ENCODE data around the gene GIMAP2.

DNA sequence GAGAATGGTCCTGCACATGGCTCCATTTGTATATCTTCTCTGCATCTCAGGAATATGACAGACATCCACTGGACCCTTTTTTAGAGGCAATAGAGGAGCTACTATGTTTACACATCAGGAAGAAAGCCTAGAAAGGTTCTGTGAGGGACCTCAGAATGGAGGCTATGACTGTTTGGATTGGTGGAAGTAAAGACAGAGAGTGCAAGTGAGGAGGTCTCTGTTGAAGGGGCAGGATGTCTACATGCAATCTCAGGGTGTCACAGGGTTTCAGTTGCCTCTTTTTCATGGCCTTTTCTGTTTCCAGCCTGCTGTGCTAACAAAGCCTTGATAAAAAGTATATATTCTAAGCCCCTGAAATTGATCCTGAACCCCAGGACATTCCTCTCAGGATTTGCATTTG lies 43.7 kb upstream of the GIMAP2 start:
- TF ChIP-seq NR4A1 (CRISPR knock-in tag; IDR thresholded peaks at IDR 0.05), result no peak
- no peak for TF ChIP-seq NR4A1 (tag; IDR thresholded peaks at IDR 0.05)
- TF ChIP-seq, protein P1, sequence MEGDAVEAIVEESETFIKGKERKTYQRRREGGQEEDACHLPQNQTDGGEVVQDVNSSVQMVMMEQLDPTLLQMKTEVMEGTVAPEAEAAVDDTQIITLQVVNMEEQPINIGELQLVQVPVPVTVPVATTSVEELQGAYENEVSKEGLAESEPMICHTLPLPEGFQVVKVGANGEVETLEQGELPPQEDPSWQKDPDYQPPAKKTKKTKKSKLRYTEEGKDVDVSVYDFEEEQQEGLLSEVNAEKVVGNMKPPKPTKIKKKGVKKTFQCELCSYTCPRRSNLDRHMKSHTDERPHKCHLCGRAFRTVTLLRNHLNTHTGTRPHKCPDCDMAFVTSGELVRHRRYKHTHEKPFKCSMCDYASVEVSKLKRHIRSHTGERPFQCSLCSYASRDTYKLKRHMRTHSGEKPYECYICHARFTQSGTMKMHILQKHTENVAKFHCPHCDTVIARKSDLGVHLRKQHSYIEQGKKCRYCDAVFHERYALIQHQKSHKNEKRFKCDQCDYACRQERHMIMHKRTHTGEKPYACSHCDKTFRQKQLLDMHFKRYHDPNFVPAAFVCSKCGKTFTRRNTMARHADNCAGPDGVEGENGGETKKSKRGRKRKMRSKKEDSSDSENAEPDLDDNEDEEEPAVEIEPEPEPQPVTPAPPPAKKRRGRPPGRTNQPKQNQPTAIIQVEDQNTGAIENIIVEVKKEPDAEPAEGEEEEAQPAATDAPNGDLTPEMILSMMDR (IDR thresholded peaks at IDR 0.05 in 2 of 3, conservative IDR thresholded peaks at IDR 0.05 in 1 of 3; ENCODE audit: insufficient read depth in 2 of 3, low read depth in 1 of 3, low read length in 3 of 3), result no peak
- TF ChIP-seq BMI1 (IDR thresholded peaks at IDR 0.05; ENCODE audit: low read length), result no peak
- TF ChIP-seq POLR2A (conservative IDR thresholded peaks at IDR 0.05), result no peak
- TF ChIP-seq HDAC6 (IDR thresholded peaks at IDR 0.05; ENCODE audit: low read depth, low read length), result no peak
- TF ChIP-seq RAD21 (CRISPR knock-in tag; conservative IDR thresholded peaks at IDR 0.05 in 1 of 2, IDR thresholded peaks at IDR 0.05 in 1 of 2), result no peak
- no peak for TF ChIP-seq ZBTB7A (IDR thresholded peaks at IDR 0.05; ENCODE audit: borderline replicate concordance, control insufficient read depth, low read depth, low read length)
- no peak for TF ChIP-seq GABPB2 (CRISPR knock-in tag; conservative IDR thresholded peaks at IDR 0.05)
- TF ChIP-seq, protein P2, sequence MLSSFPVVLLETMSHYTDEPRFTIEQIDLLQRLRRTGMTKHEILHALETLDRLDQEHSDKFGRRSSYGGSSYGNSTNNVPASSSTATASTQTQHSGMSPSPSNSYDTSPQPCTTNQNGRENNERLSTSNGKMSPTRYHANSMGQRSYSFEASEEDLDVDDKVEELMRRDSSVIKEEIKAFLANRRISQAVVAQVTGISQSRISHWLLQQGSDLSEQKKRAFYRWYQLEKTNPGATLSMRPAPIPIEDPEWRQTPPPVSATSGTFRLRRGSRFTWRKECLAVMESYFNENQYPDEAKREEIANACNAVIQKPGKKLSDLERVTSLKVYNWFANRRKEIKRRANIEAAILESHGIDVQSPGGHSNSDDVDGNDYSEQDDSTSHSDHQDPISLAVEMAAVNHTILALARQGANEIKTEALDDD (IDR thresholded peaks at IDR 0.05), result no peak
- TF ChIP-seq ASH1L (IDR thresholded peaks at IDR 0.05; ENCODE audit: borderline replicate concordance, low read depth, partially characterized antibody), result no peak
- no peak for TF ChIP-seq SIN3A (IDR thresholded peaks at IDR 0.05; ENCODE audit: borderline replicate concordance in 2 of 2, control insufficient read depth in 1 of 2, low read depth in 2 of 2, low read length in 2 of 2)
- no peak for TF ChIP-seq KAT7 (CRISPR knock-in tag; IDR thresholded peaks at IDR 0.05; ENCODE audit: borderline replicate concordance)
- TF ChIP-seq, protein P3, sequence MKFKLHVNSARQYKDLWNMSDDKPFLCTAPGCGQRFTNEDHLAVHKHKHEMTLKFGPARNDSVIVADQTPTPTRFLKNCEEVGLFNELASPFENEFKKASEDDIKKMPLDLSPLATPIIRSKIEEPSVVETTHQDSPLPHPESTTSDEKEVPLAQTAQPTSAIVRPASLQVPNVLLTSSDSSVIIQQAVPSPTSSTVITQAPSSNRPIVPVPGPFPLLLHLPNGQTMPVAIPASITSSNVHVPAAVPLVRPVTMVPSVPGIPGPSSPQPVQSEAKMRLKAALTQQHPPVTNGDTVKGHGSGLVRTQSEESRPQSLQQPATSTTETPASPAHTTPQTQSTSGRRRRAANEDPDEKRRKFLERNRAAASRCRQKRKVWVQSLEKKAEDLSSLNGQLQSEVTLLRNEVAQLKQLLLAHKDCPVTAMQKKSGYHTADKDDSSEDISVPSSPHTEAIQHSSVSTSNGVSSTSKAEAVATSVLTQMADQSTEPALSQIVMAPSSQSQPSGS (CRISPR knock-in tag; IDR thresholded peaks at IDR 0.05), result no peak
- TF ChIP-seq, protein P4, sequence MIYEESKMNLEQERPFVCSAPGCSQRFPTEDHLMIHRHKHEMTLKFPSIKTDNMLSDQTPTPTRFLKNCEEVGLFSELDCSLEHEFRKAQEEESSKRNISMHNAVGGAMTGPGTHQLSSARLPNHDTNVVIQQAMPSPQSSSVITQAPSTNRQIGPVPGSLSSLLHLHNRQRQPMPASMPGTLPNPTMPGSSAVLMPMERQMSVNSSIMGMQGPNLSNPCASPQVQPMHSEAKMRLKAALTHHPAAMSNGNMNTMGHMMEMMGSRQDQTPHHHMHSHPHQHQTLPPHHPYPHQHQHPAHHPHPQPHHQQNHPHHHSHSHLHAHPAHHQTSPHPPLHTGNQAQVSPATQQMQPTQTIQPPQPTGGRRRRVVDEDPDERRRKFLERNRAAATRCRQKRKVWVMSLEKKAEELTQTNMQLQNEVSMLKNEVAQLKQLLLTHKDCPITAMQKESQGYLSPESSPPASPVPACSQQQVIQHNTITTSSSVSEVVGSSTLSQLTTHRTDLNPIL (CRISPR knock-in tag; IDR thresholded peaks at IDR 0.05), result no peak

Measured in K562 (cell line).